HG02623 (cell line): ENCODE data around the gene OR51S1.
"Not testable (repeated sequence)": the region's sequence is repeated elsewhere in the genome, so short reads cannot be mapped to it uniquely, and the experiment has no call there.

ENCODE experiments used
- ATAC-seq: cut with Tn5 transposase; IDR thresholded peaks from one replicate; pipeline ENCODE4 v1.9.1; 2021; ENCODE audit warnings: moderate library complexity; ENCODE audit not compliant: unreplicated experiment

Gene OR51S1, protein sequence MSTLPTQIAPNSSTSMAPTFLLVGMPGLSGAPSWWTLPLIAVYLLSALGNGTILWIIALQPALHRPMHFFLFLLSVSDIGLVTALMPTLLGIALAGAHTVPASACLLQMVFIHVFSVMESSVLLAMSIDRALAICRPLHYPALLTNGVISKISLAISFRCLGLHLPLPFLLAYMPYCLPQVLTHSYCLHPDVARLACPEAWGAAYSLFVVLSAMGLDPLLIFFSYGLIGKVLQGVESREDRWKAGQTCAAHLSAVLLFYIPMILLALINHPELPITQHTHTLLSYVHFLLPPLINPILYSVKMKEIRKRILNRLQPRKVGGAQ

DNA sequence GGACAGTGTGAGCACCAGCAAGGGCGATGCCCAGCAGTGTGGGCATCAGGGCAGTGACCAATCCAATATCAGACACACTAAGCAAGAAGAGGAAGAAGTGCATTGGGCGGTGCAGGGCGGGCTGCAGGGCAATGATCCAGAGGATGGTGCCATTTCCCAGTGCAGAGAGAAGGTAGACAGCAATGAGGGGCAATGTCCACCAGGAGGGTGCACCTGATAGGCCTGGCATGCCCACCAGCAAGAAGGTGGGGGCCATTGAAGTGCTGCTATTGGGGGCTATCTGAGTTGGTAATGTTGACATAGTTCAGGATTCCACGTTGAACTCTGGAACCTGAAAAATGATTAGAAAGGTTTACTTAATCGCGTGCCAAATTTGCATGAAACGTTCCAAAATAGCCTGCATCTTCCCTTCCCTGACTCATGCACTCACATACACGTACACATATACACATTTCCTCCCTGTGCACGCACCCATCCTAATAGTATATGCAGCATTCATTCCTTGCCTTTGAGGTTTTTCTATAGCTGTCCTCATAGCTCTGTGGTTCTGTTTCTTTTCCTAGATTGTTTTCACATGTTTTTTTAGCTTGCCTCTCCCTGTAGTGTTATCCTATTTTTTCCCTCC, at the start of gene OR51S1:
OR51S1 (minus strand) TSS at position 301 of the 625 bp plus-strand sequence; CDS start at position 301, 0 bp downstream.
- ATAC-seq: no peak

DNA sequence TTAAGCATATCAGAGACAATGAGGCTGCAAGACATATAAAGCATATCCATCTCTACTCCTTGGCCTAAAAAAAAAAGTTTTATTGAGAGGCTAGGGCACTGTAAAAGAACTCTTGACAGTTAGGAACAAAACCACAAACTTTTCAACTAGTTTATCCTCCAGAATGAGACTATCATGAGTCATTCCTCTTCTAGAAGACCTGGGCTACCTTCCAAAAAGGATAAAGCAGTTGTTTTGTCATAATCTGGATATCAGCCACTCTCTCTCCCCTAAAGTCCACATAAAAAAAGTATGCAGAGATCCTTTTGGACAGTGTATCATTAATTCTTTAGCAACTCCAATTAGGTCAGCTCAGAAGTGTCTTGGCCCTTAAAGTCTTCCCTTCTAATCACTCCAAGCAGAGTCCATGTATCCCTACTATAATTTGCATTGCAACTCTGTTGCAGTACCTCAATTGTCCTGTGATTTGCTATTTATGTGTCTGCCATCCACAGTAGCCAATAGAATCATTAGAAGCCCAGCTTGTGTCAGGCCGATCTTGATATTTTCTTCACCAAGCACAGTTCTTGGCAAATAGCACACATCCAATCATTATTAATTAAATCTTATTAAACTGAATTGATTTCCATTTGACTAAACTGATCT, 43.1 kb upstream of the OR51S1 start:
- no peak for ATAC-seq

DNA sequence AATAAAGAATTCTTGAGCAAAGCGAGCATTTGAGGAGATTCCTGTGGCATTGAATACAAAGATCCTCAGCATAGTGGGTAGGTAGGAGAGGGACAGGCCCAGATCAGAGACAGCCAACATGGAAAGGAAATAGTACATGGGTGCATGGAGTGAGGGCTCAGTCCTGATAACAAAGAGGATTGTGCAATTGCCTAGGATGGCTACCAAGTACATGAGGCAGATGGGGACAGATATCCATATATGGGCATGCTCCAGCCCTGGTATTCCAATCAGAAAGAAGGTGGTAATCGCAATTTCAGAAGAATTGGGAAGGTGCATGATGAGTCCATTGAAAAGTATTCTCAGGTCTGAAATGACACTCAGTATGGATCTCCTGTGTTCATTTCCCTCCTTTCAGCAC, 41.3 kb upstream of the OR51S1 start:
- no peak for ATAC-seq

DNA sequence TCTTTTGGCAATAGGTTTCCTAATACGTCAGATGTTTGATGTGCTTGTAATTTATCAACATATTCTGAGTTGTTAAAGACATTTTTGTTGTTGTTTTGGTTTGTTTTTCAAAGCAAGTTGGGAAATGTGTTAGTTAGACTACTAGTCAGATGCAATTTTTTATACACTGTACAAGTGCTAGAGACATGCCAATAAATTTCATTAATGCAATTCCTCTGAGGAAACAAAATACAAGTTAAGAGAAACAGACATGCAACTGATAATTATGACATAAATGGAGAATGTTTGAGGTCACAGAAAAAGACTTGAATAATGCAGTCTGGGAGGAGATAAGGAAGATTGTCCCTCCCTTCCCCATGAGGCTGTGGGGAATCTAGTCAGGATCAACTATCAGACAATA, 38.6 kb upstream of the OR51S1 start:
- no peak for ATAC-seq

DNA sequence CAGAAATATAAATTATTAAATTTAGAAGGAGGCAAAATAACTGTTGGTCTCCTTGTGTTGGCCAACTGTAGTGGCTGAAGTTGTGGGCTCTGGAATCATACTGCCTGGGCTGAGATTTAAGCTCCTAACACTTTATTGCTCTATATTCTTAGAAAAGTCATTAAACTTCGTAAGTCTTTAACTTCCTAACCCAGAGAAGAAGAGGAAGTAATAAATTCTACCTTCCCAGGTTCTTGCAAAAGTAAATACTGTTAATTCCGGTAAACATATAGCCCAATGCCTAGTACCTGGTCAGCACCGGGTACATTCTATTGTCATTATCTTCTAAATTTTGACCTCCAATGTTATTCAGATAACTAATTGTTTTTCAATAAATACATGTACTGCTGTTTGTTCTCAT, 37.2 kb upstream of the OR51S1 start:
- no peak for ATAC-seq

DNA sequence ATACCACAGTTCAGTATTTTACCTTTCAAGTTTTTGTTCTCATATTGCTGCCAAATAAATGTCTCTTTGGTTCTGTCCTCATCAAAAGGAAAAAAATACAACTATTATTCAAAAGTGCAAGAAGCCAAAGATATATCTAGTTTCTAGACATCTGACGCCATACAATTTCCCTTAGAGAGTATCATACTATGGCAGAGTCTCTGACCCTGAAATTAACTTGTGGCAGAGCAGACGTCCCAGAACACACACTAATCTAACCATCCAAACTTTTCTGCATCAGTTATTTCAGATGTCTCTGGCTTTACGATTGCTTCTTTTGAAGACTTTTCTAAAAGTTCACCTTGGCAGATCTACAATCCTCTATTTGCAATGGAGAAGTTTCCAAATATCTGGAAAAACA, 35.4 kb upstream of the OR51S1 start:
- ATAC-seq: no peak

DNA sequence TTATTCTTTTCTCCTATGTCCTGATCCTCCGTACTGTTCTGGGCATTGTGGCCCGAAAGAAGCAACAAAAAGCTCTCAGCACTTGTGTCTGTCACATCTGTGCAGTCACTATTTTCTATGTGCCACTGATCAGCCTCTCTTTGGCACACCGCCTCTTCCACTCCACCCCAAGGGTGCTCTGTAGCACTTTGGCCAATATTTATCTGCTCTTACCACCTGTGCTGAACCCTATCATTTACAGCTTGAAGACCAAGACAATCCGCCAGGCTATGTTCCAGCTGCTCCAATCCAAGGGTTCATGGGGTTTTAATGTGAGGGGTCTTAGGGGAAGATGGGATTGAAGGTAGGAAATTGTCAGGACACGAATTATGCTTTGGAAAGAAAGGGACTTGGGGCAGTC, 33.5 kb upstream of the OR51S1 start:
- no peak for ATAC-seq

DNA sequence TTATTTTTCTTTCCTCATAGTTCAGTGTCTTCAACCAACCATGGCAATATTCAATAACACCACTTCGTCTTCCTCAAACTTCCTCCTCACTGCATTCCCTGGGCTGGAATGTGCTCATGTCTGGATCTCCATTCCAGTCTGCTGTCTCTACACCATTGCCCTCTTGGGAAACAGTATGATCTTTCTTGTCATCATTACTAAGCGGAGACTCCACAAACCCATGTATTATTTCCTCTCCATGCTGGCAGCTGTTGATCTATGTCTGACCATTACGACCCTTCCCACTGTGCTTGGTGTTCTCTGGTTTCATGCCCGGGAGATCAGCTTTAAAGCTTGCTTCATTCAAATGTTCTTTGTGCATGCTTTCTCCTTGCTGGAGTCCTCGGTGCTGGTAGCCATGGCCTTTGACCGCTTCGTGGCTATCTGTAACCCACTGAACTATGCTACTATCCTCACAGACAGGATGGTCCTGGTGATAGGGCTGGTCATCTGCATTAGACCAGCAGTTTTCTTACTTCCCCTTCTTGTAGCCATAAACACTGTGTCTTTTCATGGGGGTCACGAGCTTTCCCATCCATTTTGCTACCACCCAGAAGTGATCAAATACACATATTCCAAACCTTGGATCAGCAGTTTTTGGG, 33.0 kb upstream of the OR51S1 start, which contains the start of gene OR51T1:
OR51T1 (plus strand) TSS at position 41 of the 641 bp plus-strand sequence; CDS start at position 41, 0 bp downstream.
- no peak for ATAC-seq

DNA sequence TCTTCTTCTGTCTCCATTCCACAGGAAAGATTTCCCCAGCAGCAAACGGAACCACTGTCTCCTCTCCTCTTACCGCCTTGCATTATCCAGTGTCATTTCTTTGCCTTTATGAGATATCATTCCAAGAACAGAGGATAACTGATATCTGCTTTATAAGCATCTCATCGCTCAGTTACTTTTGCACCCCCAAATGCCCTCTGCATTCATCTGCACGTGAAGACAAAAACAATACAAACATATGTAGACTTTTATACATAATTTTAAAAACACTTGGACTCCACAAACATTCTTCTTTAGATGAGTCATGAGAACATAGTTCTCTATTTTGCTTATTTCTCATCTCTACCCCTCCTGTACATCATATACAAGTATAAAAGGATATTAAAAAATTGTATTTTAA, 32.2 kb upstream of the OR51S1 start:
- no peak for ATAC-seq

DNA sequence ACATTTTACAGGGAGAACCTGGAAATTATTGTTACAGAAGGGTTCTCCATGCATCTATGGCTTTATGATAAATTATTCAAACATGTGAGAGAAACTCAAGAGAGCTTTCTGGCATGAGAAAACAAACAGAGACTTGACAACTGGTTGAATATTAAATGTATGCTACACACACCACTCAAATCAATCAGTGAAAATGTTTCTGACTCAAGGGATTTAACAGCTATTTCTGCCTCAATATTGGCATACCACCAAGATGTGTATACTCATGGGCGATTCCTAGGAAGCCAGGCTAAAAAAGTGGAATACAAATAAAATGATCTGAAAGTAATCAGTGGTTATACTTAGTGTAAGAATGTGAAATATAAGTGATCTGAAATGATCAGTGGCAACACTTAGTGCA, 16.8 kb upstream of the OR51S1 start:
- no peak for ATAC-seq

DNA sequence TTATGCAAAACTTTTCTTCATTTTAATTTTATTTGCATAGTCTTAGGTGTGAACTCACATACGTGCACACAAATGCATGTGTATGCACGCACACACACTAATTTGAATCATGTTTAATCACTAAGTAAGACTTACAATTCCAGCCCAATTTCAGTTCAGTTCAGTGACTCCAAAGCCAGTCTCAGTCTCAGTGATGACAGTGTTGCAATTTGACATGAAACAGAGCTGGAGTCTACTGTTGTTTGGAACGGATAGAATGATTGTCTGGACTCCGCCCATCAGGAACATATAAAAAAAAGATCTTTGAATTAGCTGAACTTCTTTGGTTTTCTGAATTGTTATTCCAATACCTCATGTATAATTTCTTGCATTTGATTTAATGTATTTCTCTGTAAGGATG, 14.9 kb upstream of the OR51S1 start:
- no peak for ATAC-seq

DNA sequence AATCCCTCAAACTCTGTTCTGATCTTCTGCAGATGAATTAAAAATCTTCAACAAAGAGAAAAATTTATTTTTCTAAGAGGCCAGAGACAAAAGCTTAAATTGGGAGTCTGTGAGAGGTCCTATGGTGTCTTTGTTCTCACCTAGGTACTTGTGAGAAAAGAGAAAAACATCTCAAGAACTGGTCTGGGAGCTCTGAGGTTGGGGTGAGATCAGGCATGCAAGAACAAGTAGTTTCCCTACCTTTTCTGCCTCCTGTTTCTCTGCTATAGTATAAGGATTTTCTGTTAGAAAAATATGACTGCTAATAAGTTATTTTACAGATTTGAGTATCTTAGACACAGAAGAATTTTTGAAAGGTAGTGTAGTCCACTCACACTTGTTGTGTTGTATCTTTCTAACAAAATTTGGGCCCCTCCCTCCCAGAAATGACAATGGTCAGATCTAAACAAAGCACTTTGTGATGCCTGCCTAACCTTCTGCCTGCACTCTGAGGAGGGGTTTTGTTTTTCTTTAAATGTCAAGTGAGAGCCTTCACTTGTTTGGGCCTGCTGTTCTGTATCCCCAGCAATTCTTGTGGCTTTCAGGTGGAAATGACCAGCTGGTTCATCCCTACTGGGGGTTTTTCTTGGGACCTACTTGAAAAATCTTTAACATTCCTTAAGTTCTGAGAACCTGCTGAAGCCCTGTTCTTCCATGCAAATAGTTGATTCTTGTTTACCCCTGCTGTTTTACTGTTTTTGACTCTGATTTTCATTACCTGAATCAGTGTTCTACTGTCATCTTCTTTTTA, 13.6 kb upstream of the OR51S1 start:
- ATAC-seq: no peak

DNA sequence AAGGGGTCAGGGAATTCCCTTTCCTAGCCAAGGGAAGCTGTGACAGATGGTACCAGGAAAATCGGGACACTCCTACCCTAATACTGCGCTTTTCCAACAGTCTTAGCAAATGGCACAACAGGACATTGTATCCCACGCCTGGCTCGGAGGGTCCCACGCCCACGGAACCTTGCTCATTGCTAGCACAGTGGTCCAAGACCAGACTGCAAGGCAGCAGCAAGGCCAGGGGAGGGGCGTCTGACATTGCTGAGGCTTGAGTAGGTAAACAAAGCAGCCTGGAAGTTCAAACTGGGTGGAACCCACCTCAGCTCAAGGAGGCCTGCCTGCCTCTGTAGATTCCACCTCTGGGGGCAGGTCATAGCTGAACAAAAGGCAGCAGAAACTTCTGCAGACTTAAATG, 5.3 kb upstream of the OR51S1 start:
- not testable (repeated sequence) for ATAC-seq

DNA sequence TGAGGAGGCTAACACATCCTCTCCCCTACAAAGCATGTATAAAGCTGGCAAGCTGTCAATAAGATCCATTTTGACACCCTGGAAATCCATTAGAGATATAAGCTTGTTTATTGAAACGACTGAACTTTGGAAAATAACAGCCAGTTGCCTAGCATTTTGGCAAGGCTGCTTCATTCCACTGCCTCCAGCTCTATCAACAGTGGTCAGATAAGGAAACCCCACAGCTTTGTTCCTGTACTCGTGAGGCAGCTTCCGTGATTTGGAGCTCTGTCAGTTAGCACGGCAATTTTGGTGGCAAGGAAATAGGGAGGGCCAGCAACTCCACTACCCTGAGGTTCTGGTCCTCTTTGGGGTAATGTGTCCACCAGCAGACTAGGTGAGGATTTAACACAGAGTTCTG, 2.0 kb upstream of the OR51S1 start:
- ATAC-seq: no peak

DNA sequence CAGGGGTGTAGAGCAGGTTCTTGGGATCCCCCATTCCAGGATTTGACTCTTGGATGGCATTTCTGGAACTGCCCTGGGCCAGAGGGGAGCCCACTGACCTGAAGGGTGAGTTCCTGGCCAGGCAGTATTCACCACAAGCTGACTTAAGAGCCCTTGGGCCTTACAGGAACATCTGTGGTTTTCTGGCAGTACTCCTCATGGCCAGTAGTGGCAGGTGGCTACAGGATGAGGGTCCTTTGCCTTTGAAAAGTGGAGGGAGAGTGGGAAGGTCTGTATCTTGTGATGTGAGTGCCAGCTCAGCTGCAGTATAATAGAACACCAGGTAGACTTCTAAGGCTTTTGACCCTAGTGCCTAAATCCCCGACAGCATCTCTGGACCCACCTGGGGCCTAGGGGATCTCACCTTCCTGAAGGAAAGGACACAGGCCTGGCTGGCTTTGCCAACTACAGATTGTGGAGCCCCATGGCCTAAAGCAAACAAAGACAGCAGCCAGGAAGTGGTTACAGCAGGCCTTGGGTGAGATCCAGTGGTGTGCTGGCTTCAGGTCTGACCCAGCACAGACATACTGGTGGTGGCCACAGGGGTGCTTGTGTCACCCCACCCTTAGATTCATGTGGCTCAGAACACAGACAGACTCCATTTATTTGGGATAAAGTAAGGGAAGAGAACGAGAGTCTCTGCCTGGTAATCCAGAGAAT, 9.0 kb downstream of the OR51S1 start:
- no peak for ATAC-seq

DNA sequence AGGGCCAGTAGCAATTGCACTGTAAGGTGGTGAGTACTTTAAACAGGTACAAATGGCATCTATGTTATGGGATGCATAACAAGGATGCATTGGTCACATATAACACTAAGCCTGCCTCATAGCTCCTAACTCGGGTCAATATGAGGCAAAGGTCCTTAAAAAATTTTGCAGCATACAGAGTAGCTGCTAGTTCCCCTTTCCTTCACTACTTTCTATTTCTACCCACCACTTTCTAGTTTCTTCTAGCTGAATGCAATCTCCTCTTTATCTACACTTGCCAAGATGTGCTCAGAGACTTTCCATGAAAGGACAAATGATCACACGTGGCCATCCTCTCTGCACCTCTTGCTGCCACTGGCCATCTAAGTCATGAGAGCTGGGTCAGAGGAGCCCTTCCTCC, 18.1 kb downstream of the OR51S1 start:
- ATAC-seq: no peak

DNA sequence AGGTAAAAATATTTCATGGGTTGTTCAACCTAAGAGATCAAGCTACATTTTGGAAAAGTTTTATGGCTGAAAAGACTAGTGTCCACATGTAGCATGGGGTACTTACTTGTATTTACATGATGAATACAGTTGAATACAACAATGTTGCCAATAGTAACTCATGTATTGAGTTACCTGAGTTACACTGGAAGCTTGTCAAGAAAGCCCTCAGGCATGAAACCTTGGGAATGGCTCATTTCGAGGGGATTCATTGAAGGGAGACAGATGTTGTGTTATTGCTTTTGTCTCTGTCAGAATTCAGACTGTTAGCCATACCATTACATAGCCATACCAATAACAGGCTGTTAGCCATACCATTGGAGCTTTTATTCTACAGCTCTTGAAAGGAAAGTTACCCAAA, 18.7 kb downstream of the OR51S1 start:
- no peak for ATAC-seq

DNA sequence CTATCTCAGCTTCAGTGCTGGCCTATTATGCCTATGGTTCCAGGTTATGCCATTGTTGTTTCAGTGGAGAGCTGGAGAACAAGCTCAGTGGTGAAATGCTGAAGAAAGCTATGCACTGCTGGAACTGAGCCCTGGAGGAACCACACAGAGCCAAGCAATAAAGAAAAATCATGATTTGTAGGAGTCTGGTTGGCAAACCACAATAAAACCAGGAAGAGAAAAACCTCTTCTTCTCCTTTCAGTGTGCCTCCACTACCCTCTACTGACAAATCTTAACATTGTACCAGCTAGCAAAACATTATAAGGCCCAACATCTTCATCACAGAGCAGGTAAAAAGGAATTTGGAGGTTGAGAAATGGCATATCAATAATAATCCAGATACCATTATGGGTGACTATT, 22.6 kb downstream of the OR51S1 start:
- no peak for ATAC-seq

DNA sequence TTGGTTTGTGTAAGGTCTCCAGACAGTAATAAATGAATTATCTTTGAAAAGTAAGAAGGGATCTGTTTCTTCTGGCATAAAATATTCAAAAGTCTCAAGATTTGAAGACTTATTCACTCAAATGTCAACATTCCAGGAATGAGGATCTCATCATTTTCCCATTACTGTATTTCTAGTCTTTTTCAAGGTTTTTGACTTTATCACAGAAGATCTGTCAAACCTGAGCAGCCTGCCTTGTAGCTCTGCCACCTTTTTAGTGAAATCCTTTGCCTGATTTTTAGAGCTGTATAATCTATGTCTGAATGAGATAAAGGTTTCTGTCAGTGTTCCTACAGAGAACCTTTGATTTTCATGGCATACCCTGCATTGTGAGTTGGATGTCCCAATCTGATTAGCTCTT, 23.9 kb downstream of the OR51S1 start:
- ATAC-seq: no peak

DNA sequence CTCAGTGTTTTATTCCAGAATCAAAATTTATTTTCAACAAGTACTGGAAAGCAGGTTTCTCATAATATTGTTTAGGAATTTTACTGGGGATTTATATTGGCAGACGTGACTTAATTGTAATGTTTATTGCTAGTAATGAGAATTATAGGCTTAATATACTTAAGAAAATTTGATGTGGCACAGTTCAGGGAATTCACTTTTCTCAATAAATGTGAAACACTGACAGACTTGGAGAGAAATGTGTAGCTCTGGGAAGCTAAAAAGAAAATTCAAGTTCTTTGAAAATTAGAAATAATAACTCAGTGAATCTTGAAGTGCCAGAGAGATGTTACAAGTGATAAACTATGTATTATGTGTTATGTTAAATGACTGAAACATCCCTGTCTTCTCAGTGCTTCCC, 28.0 kb downstream of the OR51S1 start, which contains the start of gene OR51F2:
OR51F2 (plus strand) TSS at position 301 of the 400 bp plus-strand sequence. CDS start 101 bp downstream, outside the sequence.
- ATAC-seq: no peak
